GM12878 (cell line): Measurements from ENCODE around the gene PASK. TPM values are rescaled to one million over a fixed set of nuclear protein-coding genes. Genes with fewer than 3 reads are reported as not detected.

ENCODE experiments used
- ATAC-seq: fragments of 200-7000 bp; cut with Tn5 transposase; 3 replicates; pipeline ENCODE4 v1.9.1; 2020; ENCODE audit warnings: mild to moderate bottlenecking, moderate library complexity
- BruUV-seq: library from RNA; stranded (reverse); fragments of 400-500 nt; replicated peaks from 2 replicates; lab custom pipeline; 2021; lab: Mats Ljungman, UMichigan
- CTCF ChIA-PET: fragments of 300-600 bp; sonication (Branson Sonifier 250); formaldehyde crosslinking; extraction: SDS; loops from one replicate; lab custom pipeline; 2021; ENCODE audit warnings: inconsistent platforms; lab: Yijun Ruan, JAX
- POLR2A ChIA-PET: fragments of 350-600 bp; formaldehyde crosslinking; extraction: SDS; loops from one replicate; lab custom pipeline; 2021; ENCODE audit warnings: inconsistent platforms; lab: Charles Lee
- RAD21 ChIA-PET: fragments of 300-600 bp; sonication (Branson Sonifier 250); formaldehyde crosslinking; loops from one replicate; lab custom pipeline; 2023; ENCODE audit warnings: antibody characterized with exemption; ENCODE audit not compliant: unreplicated experiment; lab: Charles Lee
- SMC1A ChIA-PET: fragments of 300-600 bp; sonication (Branson Sonifier 250); formaldehyde crosslinking; loops from one replicate; lab custom pipeline; 2023; ENCODE audit not compliant: unreplicated experiment, uncharacterized antibody; lab: Charles Lee
- DNase-seq: peaks from one replicate; pipeline ENCODE4 v3.0.0-alpha.2; 2011; ENCODE audit warnings: low read depth, low spot score
- FAIRE-seq: peaks from 3 replicates; lab custom pipeline; 2011; peaks lifted over from hg19 to GRCh38; lab: Jason Lieb, UNC
- H2AFZ ChIP-seq: 2 replicates; pipeline ENCODE4 v1.6.0; 2011; ENCODE audit warnings: low read depth, low read length, control low read depth; ENCODE audit not compliant: control insufficient read depth
- H3K27ac ChIP-seq: 2 replicates; pipeline ENCODE4 v1.5.1; 2011; ENCODE audit warnings: control low read depth; ENCODE audit not compliant: control insufficient read depth, insufficient read depth
- H3K27me3 ChIP-seq, 2 experiments: replicated peaks in 1 of 2; 2 replicates each; pipeline versions ENCODE4 v1.6.0 to v1.6.1; 2011; ENCODE audit warnings: low read length in 1 of 2; ENCODE audit not compliant: control insufficient read depth in 2 of 2, insufficient read depth in 2 of 2
- H3K36me3 ChIP-seq, 2 experiments: 2 replicates each; pipeline ENCODE4 v1.5.1; 2011; ENCODE audit warnings: low read length in 1 of 2; ENCODE audit not compliant: control insufficient read depth in 2 of 2, insufficient read depth in 2 of 2
- H3K4me1 ChIP-seq: 2 replicates; pipeline ENCODE4 v1.6.1; 2011; ENCODE audit warnings: mild to moderate bottlenecking, low read length, moderate library complexity, mixed read lengths; ENCODE audit not compliant: control insufficient read depth, insufficient read depth
- H3K4me2 ChIP-seq: 2 replicates; pipeline ENCODE4 v1.6.0; 2011; ENCODE audit warnings: control low read depth; ENCODE audit not compliant: control insufficient read depth, insufficient read depth
- H3K4me3 ChIP-seq: fragments of 200-600 bp; sonication (generic); 2 replicates; pipeline ENCODE4 v1.5.1; 2016
- H3K79me2 ChIP-seq: 2 replicates; pipeline ENCODE4 v1.6.0; 2011; ENCODE audit warnings: low read length; ENCODE audit not compliant: control insufficient read depth, insufficient read depth
- H3K9ac ChIP-seq: 2 replicates; pipeline ENCODE4 v1.8.0; 2011; ENCODE audit warnings: low read length, control low read depth, mixed read lengths; ENCODE audit not compliant: control insufficient read depth, insufficient read depth
- H3K9me3 ChIP-seq: replicated peaks from 3 replicates; pipeline ENCODE4 v1.5.1; 2011; ENCODE audit warnings: mild to moderate bottlenecking, low read length; ENCODE audit not compliant: control insufficient read depth, insufficient read depth
- H4K20me1 ChIP-seq: 2 replicates; pipeline ENCODE4 v1.6.0; 2011; ENCODE audit not compliant: control insufficient read depth, insufficient read depth
- BCLAF1 ChIP-seq: fragments of 450-650 bp; IDR thresholded peaks from 2 replicates; pipeline ENCODE4 v1.6.1; 2017; ENCODE audit warnings: antibody characterized with exemption, mild to moderate bottlenecking, moderate library complexity
- IKZF2 ChIP-seq, 2 experiments: fragments of 450-650 bp; IDR thresholded peaks; 2 replicates each; pipeline ENCODE4 v1.6.1; 2017; ENCODE audit warnings: mild to moderate bottlenecking in 2 of 2, moderate library complexity in 2 of 2
- RBBP5 ChIP-seq: fragments of 200-600 bp; sonication (generic); conservative IDR thresholded peaks from 2 replicates; pipeline ENCODE4 v1.6.1; 2016
- STAT3 ChIP-seq: IDR thresholded peaks from 2 replicates; pipeline ENCODE4 v1.6.1; 2011; ENCODE audit warnings: low read depth, low read length, improper control_type of control experiment
- ZBTB33 ChIP-seq: fragments of 450-650 bp; IDR thresholded peaks from 2 replicates; pipeline ENCODE4 v1.6.1; 2017; ENCODE audit warnings: mild to moderate bottlenecking
- ZBTB4 ChIP-seq: fragments of 450-650 bp; formaldehyde crosslinking; IDR thresholded peaks from 2 replicates; pipeline ENCODE4 v1.4.0; 2022; ENCODE audit warnings: mild to moderate bottlenecking, moderate library complexity
- WGBS: methylation state at CpG from one replicate; pipeline ENCODE4 v1.1.6; 2016; ENCODE audit warnings: low lambda C conversion rate; ENCODE audit not compliant: insufficient replicate concordance, insufficient coverage; ENCODE audit errors: missing lambda C conversion rate; 5-methylcytosine and 5-hydroxymethylcytosine counted together
- in situ Hi-C: fragments of 300-500 bp; cut with MboI; formaldehyde crosslinking; loops from 9 replicates; pipeline ENCODE4 v1.14.3; 2018; ENCODE audit warnings: mixed read lengths
- intact Hi-C: fragments of 100-400 bp; cut with micrococcal nuclease; formaldehyde crosslinking; loops from one replicate; pipeline ENCODE4 v1.14.2; 2022; ENCODE audit not compliant: unreplicated experiment
- polyA plus RNA-seq, 11 experiments: library from polyadenylated mRNA; depleted of rRNA in 4 of 11; unstranded in 6 of 11; stranded (reverse) in 5 of 11; fragments of >200 nt; fragmentation: Nextera tagmentation in 4 of 11; fragmentation: Illumina TruSeq in 1 of 11; extraction: Ambion mirVana in 4 of 11; extraction: Trizol in 1 of 11; gene quantifications; 1 replicate in 1 of 11; 2 replicates in 10 of 11; pipeline versions ENCODE4 v1.2.1 to v1.2.3, GENCODE V29; 2011 to 2016; ENCODE audit warnings: inconsistent platforms in 2 of 11, missing spikeins in 2 of 11, low read depth in 1 of 11
- total RNA-seq, 4 experiments: library from RNA; depleted of rRNA in 3 of 4; stranded (reverse); fragments of >200 nt in 3 of 4; fragmentation: Illumina TruSeq in 1 of 4; extraction: Trizol in 1 of 4; gene quantifications; 2 replicates each; pipeline versions ENCODE4 v1.2.1 to v1.2.3, GENCODE V29; 2013 to 2021
- TF ChIP-seq, protein P1 (sequence below): fragments of 450-650 bp; IDR thresholded peaks from 2 replicates; pipeline ENCODE4 v1.6.1; 2016; ENCODE audit warnings: mild to moderate bottlenecking
- TF ChIP-seq, protein P2 (sequence below): fragments of 150-350 bp; IDR thresholded peaks from 2 replicates; pipeline ENCODE4 v1.6.1; 2014; ENCODE audit warnings: mild to moderate bottlenecking, low read depth, low read length
- TF ChIP-seq, protein P3 (sequence below): IDR thresholded peaks from 2 replicates; pipeline ENCODE4 v1.6.1; 2011; ENCODE audit warnings: low read depth, low read length, improper control_type of control experiment, borderline replicate concordance

Gene PASK
- total and polyA plus RNA-seq, 10 of the 15 experiments (the other 5 are each of a cell fraction or from before 2014, with no cell fraction given): 9.6 to 62.2 (median 28.5) TPM

DNA sequence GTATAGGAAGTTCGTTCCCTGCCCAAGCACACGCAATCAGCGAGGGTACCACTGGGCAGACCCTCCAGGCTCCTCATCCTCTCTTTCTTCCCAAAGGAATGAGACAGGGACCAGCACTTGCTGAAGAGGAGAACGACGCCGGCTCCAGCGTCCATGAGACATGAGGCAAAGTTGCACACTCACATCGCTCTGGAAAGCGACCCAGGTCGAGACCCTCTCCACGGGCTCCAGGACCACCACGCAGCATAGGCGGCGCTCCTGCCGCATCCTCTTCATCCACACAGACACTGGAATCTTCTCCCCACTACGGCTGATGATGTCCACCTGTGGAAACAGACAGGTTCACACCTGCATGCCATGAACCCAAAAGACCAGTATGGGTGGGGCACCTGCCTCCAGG is 10.8 kb downstream of the PASK start:
- TF ChIP-seq ZBTB33 (no peak), ZBTB4 (CRISPR knock-in tag) (no peak), BCLAF1 (no peak), RBBP5 (no peak), IKZF2 (IDR thresholded peaks at IDR 0.05) (no peak), STAT3 (no peak)
- TF ChIP-seq, protein P1, sequence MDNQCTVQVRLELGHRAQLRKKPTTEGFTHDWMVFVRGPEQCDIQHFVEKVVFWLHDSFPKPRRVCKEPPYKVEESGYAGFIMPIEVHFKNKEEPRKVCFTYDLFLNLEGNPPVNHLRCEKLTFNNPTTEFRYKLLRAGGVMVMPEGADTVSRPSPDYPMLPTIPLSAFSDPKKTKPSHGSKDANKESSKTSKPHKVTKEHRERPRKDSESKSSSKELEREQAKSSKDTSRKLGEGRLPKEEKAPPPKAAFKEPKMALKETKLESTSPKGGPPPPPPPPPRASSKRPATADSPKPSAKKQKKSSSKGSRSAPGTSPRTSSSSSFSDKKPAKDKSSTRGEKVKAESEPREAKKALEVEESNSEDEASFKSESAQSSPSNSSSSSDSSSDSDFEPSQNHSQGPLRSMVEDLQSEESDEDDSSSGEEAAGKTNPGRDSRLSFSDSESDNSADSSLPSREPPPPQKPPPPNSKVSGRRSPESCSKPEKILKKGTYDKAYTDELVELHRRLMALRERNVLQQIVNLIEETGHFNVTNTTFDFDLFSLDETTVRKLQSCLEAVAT: no peak
- TF ChIP-seq, protein P2, sequence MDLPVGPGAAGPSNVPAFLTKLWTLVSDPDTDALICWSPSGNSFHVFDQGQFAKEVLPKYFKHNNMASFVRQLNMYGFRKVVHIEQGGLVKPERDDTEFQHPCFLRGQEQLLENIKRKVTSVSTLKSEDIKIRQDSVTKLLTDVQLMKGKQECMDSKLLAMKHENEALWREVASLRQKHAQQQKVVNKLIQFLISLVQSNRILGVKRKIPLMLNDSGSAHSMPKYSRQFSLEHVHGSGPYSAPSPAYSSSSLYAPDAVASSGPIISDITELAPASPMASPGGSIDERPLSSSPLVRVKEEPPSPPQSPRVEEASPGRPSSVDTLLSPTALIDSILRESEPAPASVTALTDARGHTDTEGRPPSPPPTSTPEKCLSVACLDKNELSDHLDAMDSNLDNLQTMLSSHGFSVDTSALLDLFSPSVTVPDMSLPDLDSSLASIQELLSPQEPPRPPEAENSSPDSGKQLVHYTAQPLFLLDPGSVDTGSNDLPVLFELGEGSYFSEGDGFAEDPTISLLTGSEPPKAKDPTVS: no peak
- TF ChIP-seq, protein P3, sequence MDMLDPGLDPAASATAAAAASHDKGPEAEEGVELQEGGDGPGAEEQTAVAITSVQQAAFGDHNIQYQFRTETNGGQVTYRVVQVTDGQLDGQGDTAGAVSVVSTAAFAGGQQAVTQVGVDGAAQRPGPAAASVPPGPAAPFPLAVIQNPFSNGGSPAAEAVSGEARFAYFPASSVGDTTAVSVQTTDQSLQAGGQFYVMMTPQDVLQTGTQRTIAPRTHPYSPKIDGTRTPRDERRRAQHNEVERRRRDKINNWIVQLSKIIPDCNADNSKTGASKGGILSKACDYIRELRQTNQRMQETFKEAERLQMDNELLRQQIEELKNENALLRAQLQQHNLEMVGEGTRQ: no peak
- ATAC-seq: no peak
- Histone ChIP-seq H3K27me3 (no peaks in the 10 kb centered on the region; a peak in 1 of 4 replicates), H3K4me3 (no peak overlapping the region), H3K79me2 (no peaks in the 10 kb centered on the region; the same call in 1 of the 2 replicates), H3K27ac (no peak overlapping the region), H3K9me3 (no peaks in the 10 kb centered on the region), H3K36me3 (peaks cover 6 to 26% of the 10 kb centered on the region in 2 experiments), H3K9ac (no peak overlapping the region), H2AFZ (no peak overlapping the region), H3K4me1 (no peaks in the 10 kb centered on the region), H3K4me2 (no peak overlapping the region), H4K20me1 (no peaks in the 10 kb centered on the region)
- ChIA-PET POLR2A (interaction anchor here (1.0 kb wide), 1 partner anchor 78 kb away, joined by 3 read pairs; no protein-coding TSS in a partner anchor), CTCF (interaction anchor here (1.2 kb wide), 1 partner anchor 61 kb away, joined by 3 read pairs; no protein-coding TSS in a partner anchor), SMC1A (interaction anchor here (1.4 kb wide), 1 partner anchor 18 kb away, joined by 4 read pairs; no protein-coding TSS in a partner anchor), RAD21 (no interaction called here)
- BruUV-seq: no TSS peak
- in situ Hi-C loops: no loop called here
- no peak for DNase-seq
- intact Hi-C loops: no loop called here
- WGBS: 95% methylated on average over 10 of the region's 16 CpGs
- FAIRE-seq: no peak
